Urinary bladder (tissue), 4 donors: ENCODE data around the gene HBA1. TPM values are rescaled to one million over a fixed set of nuclear protein-coding genes. Genes with fewer than 3 reads are reported as not detected.
"Not testable (repeated sequence)": the region's sequence is repeated elsewhere in the genome, so short reads cannot be mapped to it uniquely, and the experiment has no call there.

Source experiments
- DNase-seq: peaks from one replicate; pipeline ENCODE4 v3.0.0-alpha.2; 2015; ENCODE audit errors: extremely low spot score
- H3K27ac ChIP-seq: one replicate; pipeline ENCODE4 v1.5.1; 2013; ENCODE audit warnings: low read depth, mild to moderate bottlenecking, moderate library complexity
- H3K36me3 ChIP-seq: one replicate; pipeline ENCODE4 v1.6.1; 2013; ENCODE audit warnings: mild to moderate bottlenecking, moderate library complexity; ENCODE audit not compliant: insufficient read depth
- H3K4me1 ChIP-seq: one replicate; pipeline ENCODE4 v1.6.1; 2013; ENCODE audit warnings: mild to moderate bottlenecking, moderate library complexity; ENCODE audit not compliant: insufficient read depth
- H3K4me3 ChIP-seq: one replicate; pipeline ENCODE4 v1.5.1; 2013; ENCODE audit warnings: low read depth, low read length
- WGBS: extraction: QIAGEN DNeasy Blood & Tissue Kit; methylation state at CpG from one replicate; pipeline ENCODE4 v1.1.7; 2013; 5-methylcytosine and 5-hydroxymethylcytosine counted together
- polyA plus RNA-seq: library from polyadenylated mRNA; stranded (reverse); fragments of 200-250 nt; gene quantifications from one replicate; pipeline ENCODE4 v1.2.3, GENCODE V29; 2013
- total RNA-seq: library from RNA; depleted of rRNA; stranded (reverse); fragments of >200 nt; gene quantifications from one replicate; pipeline ENCODE4 v1.2.3, GENCODE V29; 2014
- donor health status: healthy with polysubstance abuse.
- donor health status: healthy.

Gene HBA1
- total and polyA plus RNA-seq, 2 donors: 9.7 to 472 TPM

GRCh38 chr16:175011-175949, 1.2 kb upstream of the HBA1 start:
- Histone ChIP-seq H3K27ac (no peak overlapping the region), H3K4me1 (peaks cover 3% of the 10 kb centered on the region), H3K36me3 (no peaks in the 10 kb centered on the region), H3K4me3 (no peak overlapping the region)
- 20% methylated on average over 8 of the region's 8 CpGs for WGBS
- DNase-seq: no peak

GRCh38 chr16:176006-176405, 474 bp upstream of the HBA1 start:
- not testable (repeated sequence) for H3K4me3 ChIP-seq, H3K36me3 ChIP-seq, H3K27ac ChIP-seq, H3K4me1 ChIP-seq, DNase-seq
- 1% methylated on average over 23 of the region's 39 CpGs for WGBS

GRCh38 chr16:177394-177822, 928 bp downstream of the HBA1 start:
- Histone ChIP-seq H3K36me3 (no peaks in the 10 kb centered on the region), H3K4me3 (no peak overlapping the region), H3K4me1 (peaks cover 5% of the 10 kb centered on the region), H3K27ac (no peak overlapping the region)
- 4% methylated on average over 13 of the region's 13 CpGs for WGBS
- no peak for DNase-seq

GRCh38 chr16:177981-178667, 1.6 kb downstream of the HBA1 start:
- Histone ChIP-seq H3K4me3 (no peak overlapping the region), H3K4me1 (peaks cover 5% of the 10 kb centered on the region), H3K36me3 (no peaks in the 10 kb centered on the region), H3K27ac (no peak overlapping the region)
- WGBS: 57% methylated on average over 11 of the region's 11 CpGs
- no peak for DNase-seq

GRCh38 chr16:178668-179015, 2.2 kb downstream of the HBA1 start:
- WGBS: 85% methylated on average over 11 of the region's 11 CpGs
- DNase-seq: no peak
- Histone ChIP-seq H3K4me3 (no peak overlapping the region), H3K4me1 (peaks cover 5% of the 10 kb centered on the region), H3K27ac (no peak overlapping the region), H3K36me3 (no peaks in the 10 kb centered on the region)

- WGBS: 79% methylated on average over 17 of the region's 17 CpGs
- H3K36me3 ChIP-seq: no peaks in the 10 kb centered on the region
- H3K4me3 ChIP-seq: no peak overlapping the region
- no peak for DNase-seq
- no peak overlapping the region for H3K27ac ChIP-seq
- peaks cover 5% of the 10 kb centered on the region for H3K4me1 ChIP-seq
Observed at GRCh38 chr16:179211-180092, 3.0 kb downstream of the HBA1 start.

- no peaks in the 10 kb centered on the region for H3K36me3 ChIP-seq
- 7% methylated on average over 59 of the region's 59 CpGs for WGBS
- H3K4me3 ChIP-seq: peak within 1 kb of the TSS; percentile 22
- H3K4me1 ChIP-seq: peaks cover 5% of the 10 kb centered on the region
- DNase-seq: no peak
- no peak within 1 kb of the TSS for H3K27ac ChIP-seq
Observed at GRCh38 chr16:180101-180675, 3.7 kb downstream of the HBA1 start, which contains the start of gene HBQ1. Gene HBQ1, plus strand, starts transcription at chr16:180459. Its CDS starts 28 bp downstream, at chr16:180487.

- DNase-seq: no peak
- no peak overlapping the region for H3K27ac ChIP-seq
- WGBS: under 1% methylated on average over 89 of the region's 89 CpGs
- H3K4me3 ChIP-seq: peak overlapping the region; percentile 22
- H3K4me1 ChIP-seq: peaks cover 5% of the 10 kb centered on the region
- H3K36me3 ChIP-seq: no peaks in the 10 kb centered on the region
Observed at GRCh38 chr16:180681-181564, 4.4 kb downstream of the HBA1 start.

GRCh38 chr16:181565-182021, 5.1 kb downstream of the HBA1 start:
- Histone ChIP-seq H3K4me3 (no peak overlapping the region), H3K36me3 (no peaks in the 10 kb centered on the region), H3K4me1 (peaks cover 5% of the 10 kb centered on the region), H3K27ac (no peak overlapping the region)
- no peak for DNase-seq
- 9% methylated on average over 22 of the region's 22 CpGs for WGBS

- peaks cover 5% of the 10 kb centered on the region for H3K4me1 ChIP-seq
- H3K36me3 ChIP-seq: peaks cover 2% of the 10 kb centered on the region
- WGBS: 80% methylated on average over 7 of the region's 7 CpGs
- no peak overlapping the region for H3K4me3 ChIP-seq
- H3K27ac ChIP-seq: no peak overlapping the region
- DNase-seq: no peak
Observed at GRCh38 chr16:183005-183404, 6.5 kb downstream of the HBA1 start.

GRCh38 chr16:185213-185612, 8.7 kb downstream of the HBA1 start:
- 80% methylated on average over 13 of the region's 13 CpGs for WGBS
- no peak for DNase-seq
- Histone ChIP-seq H3K4me1 (peaks cover 3% of the 10 kb centered on the region), H3K27ac (no peak overlapping the region), H3K4me3 (no peak overlapping the region), H3K36me3 (peaks cover 5% of the 10 kb centered on the region)

- no peak for DNase-seq
- H3K36me3 ChIP-seq: peaks cover 5% of the 10 kb centered on the region
- H3K4me3 ChIP-seq: no peak overlapping the region
- H3K4me1 ChIP-seq: no peaks in the 10 kb centered on the region
- WGBS: 83% methylated on average over 11 of the region's 11 CpGs
- no peak overlapping the region for H3K27ac ChIP-seq
Observed at GRCh38 chr16:185691-186090, 9.2 kb downstream of the HBA1 start.
